Suprapubic skin (tissue), 4 donors: ENCODE results near the gene FKBP14.

Experiments used
- CTCF ChIP-seq, 2 donors: fragments of 200-600 bp in 1 of 2; fragments of 450-650 bp in 1 of 2; sonication (generic) in 1 of 2; IDR thresholded peaks; one replicate each; pipeline ENCODE4 v1.5.1; 2016 to 2019; ENCODE audit warnings: antibody characterized with exemption in 2 of 2, mild to moderate bottlenecking in 1 of 2, moderate library complexity in 1 of 2
- EP300 ChIP-seq: sonication (generic); formaldehyde crosslinking; IDR thresholded peaks from one replicate; pipeline ENCODE4 v1.6.1; 2017; ENCODE audit warnings: antibody characterized with exemption
- POLR2A ChIP-seq, 2 donors: fragments of 450-650 bp; IDR thresholded peaks; one replicate each; pipeline ENCODE4 v1.6.1; 2017; ENCODE audit warnings: antibody characterized with exemption in 2 of 2, mild to moderate bottlenecking in 2 of 2, moderate library complexity in 2 of 2
- POLR2AphosphoS5 ChIP-seq, 3 donors: sonication (generic); formaldehyde crosslinking; IDR thresholded peaks; one replicate each; pipeline ENCODE4 v1.6.1; 2017; ENCODE audit warnings: antibody characterized with exemption in 3 of 3

DNA sequence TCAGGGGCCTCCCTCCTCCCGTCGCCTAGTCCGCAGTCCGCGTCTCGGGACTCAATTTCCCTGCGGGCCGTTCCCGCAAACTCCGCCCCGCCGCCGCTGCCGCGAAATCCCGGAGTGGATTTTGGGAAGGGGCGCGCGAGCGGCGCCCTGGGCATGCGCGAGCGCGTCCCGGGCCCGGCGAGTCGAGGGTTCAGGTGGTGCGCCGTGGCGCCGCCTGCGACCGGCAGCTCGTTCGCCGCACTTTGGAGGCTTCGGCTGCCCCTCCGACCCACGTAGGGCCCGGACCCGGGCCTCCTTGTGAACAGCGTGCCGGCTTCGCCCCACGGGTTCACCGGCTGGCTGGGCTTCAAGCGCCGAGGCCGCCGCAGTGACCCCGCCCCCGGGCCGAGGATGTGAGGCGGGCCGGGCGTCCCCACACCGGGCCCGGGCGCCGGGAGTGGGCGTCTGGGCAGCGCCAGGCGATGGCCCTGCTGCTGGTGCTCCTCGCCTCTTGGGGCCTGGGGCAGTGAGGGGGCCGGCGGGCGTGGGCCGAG, 1.8 kb upstream of the FKBP14 start, which contains the start of gene PLEKHA8:
- no peak for TF ChIP-seq CTCF (IDR thresholded peaks at IDR 0.05)
- TF ChIP-seq POLR2AphosphoS5 (IDR thresholded peaks at IDR 0.05), result peak in 1 of 3 donors; percentile 11
- TF ChIP-seq POLR2A (IDR thresholded peaks at IDR 0.05), result peak in 1 of 2 donors; percentile 18
- TF ChIP-seq EP300, result no peak
